ENCODE results near the gene TRPM1. TPM values are rescaled to one million over a fixed set of nuclear protein-coding genes. Genes with fewer than 3 reads are reported as not detected.

TRPM1 gene
- total and polyA plus RNA-seq, 9 of the 15 experiments (the other 6 are each of a cell fraction or from before 2014, with no cell fraction given): 0.01 to 0.06 (median 0.03) TPM; not detected in 5

DNA sequence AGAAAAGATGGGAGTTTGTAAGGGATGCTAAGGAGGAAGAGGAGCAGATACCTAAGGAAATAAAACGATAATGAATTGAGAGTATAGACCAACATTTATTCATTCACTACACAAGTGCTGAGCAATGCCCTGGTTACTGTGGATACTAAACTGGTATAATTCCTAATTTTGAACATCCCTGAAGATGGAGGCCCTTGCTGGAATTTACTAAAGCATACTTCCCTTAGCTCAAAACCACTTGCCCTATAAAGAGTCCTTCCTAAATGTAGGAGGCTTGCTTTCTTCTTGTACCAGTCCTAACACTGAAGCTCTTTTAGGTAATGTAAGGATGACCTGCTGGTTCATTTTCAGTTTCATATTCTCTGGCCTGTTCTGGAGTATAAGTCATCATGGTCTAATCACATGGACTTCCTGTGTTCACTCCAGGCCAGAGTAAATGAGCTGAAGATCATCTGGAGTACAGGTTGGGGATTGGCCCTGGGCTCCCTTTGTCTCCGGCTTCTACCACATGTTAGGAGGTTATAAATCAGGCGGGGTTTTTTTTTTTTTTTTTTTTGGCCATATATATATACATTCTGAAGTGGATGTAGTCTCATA is 70.0 kb downstream of the TRPM1 start:
- POLR2A ChIA-PET: no interaction called here
- Histone ChIP-seq H3K9me3 (replicated peaks; ENCODE audit: control insufficient read depth, insufficient read depth, low read depth, low read length) (no peaks in the 10 kb centered on the region), H2AFZ (ENCODE audit: low read depth, low read length) (no peak overlapping the region), H3K27ac (ENCODE audit: extremely low read depth, low read depth, low read length) (no peak overlapping the region), H3K4me2 (ENCODE audit: insufficient read depth, low read length) (no peak overlapping the region), H3K4me1 (replicated peaks in 1 of 2; ENCODE audit: control insufficient read depth in 2 of 2, insufficient read depth in 2 of 2, low read length in 2 of 2) (no peaks in the 10 kb centered on the region; a peak in 1 of 5 replicates), H3K27me3 (ENCODE audit: control insufficient read depth in 2 of 2, insufficient read depth in 2 of 2, low read length in 2 of 2) (peaks cover 11 to 18% of the 10 kb centered on the region in 2 experiments), H3K9me1 (ENCODE audit: control insufficient read depth, insufficient read depth, low read length) (no peaks in the 10 kb centered on the region), H3K79me2 (ENCODE audit: control insufficient read depth, insufficient read depth, low read length) (no peaks in the 10 kb centered on the region), H4K20me1 (replicated peaks; ENCODE audit: control insufficient read depth, insufficient read depth, low read length) (no peaks in the 10 kb centered on the region; the same call in 1 of the 2 replicates), H3K36me3 (ENCODE audit: control insufficient read depth, insufficient read depth, low read length) (no peaks in the 10 kb centered on the region), H3K9ac (ENCODE audit: insufficient read depth in 1 of 2, low read depth in 2 of 2, low read length in 2 of 2) (no peak overlapping the region), H3K4me3 (no peak overlapping the region)
- ATAC-seq: no peak
- WGBS (ENCODE audit: insufficient coverage, low coverage, missing lambda C conversion rate): 2% methylated on average over 3 of the region's 3 CpGs
- no peak for DNase-seq (ENCODE audit: extremely low read depth in 1 of 4, low spot score in 3 of 4)
- intact Hi-C loops (cut with micrococcal nuclease) (no loop called here), in situ Hi-C loops (cut with MboI) (no loop called here)
- no TSS peak for BruUV-seq (replicated peaks)
- FAIRE-seq: no peak
- TF ChIP-seq, protein P1, sequence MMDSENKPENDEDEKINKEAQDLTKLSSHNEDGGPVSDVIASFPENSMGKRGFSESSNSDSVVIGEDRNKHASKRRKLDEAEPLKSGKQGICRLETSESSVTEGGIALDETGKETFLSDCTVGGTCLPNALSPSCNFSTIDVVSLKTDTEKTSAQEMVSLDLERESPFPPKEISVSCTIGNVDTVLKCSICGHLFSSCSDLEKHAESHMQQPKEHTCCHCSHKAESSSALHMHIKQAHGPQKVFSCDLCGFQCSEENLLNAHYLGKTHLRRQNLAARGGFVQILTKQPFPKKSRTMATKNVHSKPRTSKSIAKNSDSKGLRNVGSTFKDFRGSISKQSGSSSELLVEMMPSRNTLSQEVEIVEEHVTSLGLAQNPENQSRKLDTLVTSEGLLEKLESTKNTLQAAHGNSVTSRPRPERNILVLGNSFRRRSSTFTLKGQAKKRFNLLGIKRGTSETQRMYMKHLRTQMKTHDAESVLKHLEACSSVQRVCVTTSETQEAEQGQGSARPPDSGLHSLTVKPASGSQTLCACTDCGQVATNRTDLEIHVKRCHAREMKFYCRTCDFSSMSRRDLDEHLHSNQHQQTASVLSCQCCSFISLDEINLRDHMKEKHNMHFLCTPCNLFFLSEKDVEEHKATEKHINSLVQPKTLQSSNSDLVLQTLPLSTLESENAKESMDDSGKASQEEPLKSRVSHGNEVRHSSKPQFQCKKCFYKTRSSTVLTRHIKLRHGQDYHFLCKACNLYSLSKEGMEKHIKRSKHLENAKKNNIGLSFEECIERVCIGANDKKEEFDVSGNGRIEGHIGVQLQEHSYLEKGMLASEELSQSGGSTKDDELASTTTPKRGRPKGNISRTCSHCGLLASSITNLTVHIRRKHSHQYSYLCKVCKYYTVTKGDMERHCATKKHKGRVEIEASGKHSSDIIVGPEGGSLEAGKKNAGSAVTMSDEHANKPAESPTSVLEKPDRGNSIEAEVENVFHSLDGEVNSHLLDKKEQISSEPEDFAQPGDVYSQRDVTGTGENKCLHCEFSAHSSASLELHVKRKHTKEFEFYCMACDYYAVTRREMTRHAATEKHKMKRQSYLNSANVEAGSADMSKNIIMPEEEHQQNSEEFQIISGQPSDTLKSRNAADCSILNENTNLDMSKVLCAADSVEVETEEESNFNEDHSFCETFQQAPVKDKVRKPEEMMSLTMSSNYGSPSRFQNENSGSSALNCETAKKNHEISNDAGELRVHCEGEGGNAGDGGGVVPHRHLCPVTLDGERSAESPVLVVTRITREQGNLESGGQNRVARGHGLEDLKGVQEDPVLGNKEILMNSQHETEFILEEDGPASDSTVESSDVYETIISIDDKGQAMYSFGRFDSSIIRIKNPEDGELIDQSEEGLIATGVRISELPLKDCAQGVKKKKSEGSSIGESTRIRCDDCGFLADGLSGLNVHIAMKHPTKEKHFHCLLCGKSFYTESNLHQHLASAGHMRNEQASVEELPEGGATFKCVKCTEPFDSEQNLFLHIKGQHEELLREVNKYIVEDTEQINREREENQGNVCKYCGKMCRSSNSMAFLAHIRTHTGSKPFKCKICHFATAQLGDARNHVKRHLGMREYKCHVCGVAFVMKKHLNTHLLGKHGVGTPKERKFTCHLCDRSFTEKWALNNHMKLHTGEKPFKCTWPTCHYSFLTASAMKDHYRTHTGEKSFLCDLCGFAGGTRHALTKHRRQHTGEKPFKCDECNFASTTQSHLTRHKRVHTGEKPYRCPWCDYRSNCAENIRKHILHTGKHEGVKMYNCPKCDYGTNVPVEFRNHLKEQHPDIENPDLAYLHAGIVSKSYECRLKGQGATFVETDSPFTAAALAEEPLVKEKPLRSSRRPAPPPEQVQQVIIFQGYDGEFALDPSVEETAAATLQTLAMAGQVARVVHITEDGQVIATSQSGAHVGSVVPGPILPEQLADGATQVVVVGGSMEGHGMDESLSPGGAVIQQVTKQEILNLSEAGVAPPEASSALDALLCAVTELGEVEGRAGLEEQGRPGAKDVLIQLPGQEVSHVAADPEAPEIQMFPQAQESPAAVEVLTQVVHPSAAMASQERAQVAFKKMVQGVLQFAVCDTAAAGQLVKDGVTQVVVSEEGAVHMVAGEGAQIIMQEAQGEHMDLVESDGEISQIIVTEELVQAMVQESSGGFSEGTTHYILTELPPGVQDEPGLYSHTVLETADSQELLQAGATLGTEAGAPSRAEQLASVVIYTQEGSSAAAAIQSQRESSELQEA (IDR thresholded peaks at IDR 0.05; ENCODE audit: low read depth): no peak
- no peak for TF ChIP-seq CBX3 (IDR thresholded peaks at IDR 0.05; ENCODE audit: borderline replicate concordance in 1 of 2, low read length in 2 of 2)
- TF ChIP-seq HNRNPK (IDR thresholded peaks at IDR 0.05; ENCODE audit: low read depth, low read length, poor library complexity, severe bottlenecking): no peak
- TF ChIP-seq RFX1 (IDR thresholded peaks at IDR 0.05): no peak
- no peak for TF ChIP-seq ZFX (CRISPR knock-in tag; IDR thresholded peaks at IDR 0.05)
- TF ChIP-seq BCL6 (CRISPR knock-in tag; IDR thresholded peaks at IDR 0.05): no peak
- TF ChIP-seq, protein P2, sequence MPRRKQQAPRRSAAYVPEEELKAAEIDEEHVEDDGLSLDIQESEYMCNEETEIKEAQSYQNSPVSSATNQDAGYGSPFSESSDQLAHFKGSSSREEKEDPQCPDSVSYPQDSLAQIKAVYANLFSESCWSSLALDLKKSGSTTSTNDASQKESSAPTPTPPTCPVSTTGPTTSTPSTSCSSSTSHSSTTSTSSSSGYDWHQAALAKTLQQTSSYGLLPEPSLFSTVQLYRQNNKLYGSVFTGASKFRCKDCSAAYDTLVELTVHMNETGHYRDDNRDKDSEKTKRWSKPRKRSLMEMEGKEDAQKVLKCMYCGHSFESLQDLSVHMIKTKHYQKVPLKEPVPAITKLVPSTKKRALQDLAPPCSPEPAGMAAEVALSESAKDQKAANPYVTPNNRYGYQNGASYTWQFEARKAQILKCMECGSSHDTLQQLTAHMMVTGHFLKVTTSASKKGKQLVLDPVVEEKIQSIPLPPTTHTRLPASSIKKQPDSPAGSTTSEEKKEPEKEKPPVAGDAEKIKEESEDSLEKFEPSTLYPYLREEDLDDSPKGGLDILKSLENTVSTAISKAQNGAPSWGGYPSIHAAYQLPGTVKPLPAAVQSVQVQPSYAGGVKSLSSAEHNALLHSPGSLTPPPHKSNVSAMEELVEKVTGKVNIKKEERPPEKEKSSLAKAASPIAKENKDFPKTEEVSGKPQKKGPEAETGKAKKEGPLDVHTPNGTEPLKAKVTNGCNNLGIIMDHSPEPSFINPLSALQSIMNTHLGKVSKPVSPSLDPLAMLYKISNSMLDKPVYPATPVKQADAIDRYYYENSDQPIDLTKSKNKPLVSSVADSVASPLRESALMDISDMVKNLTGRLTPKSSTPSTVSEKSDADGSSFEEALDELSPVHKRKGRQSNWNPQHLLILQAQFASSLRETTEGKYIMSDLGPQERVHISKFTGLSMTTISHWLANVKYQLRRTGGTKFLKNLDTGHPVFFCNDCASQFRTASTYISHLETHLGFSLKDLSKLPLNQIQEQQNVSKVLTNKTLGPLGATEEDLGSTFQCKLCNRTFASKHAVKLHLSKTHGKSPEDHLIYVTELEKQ (CRISPR knock-in tag; IDR thresholded peaks at IDR 0.05): no peak
- CTCF ChIA-PET (ENCODE audit: low intra/inter-chr PET ratio): no interaction called here
